ENCODE data around the gene DIPK1B.
"Not testable (repeated sequence)": the region's sequence is repeated elsewhere in the genome, so short reads cannot be mapped to it uniquely, and the experiment has no call there.

The DIPK1B gene

GRCh38 chr9:136698635-136699246 lies 13.6 kb upstream of the DIPK1B start:
- no peak for DNase-seq (ENCODE audit: low read depth in 4 of 4, low spot score in 1 of 4)

- no peak for DNase-seq (ENCODE audit: low read depth in 4 of 4, low spot score in 1 of 4)
Observed at GRCh38 chr9:136700304-136700703, 12.1 kb upstream of the DIPK1B start.

GRCh38 chr9:136700959-136701667 lies 11.3 kb upstream of the DIPK1B start:
- DNase-seq (ENCODE audit: low read depth in 4 of 4, low spot score in 1 of 4) = peak; percentile 44 to 76 (median 62)

GRCh38 chr9:136701668-136702053 lies 10.7 kb upstream of the DIPK1B start:
- DNase-seq (ENCODE audit: low read depth in 4 of 4, low spot score in 1 of 4) = no peak

GRCh38 chr9:136703276-136703860 lies 9.0 kb upstream of the DIPK1B start:
- no peak for DNase-seq (ENCODE audit: low read depth in 4 of 4, low spot score in 1 of 4)

- not testable (repeated sequence) for DNase-seq (ENCODE audit: low read depth in 4 of 4, low spot score in 1 of 4)
Observed at GRCh38 chr9:136704741-136705140, 7.6 kb upstream of the DIPK1B start.

- no peak for DNase-seq (ENCODE audit: low read depth in 4 of 4, low spot score in 1 of 4)
Observed at GRCh38 chr9:136705564-136705963, 6.8 kb upstream of the DIPK1B start.

- no peak for DNase-seq (ENCODE audit: low read depth in 4 of 4, low spot score in 1 of 4)
Observed at GRCh38 chr9:136707011-136707410, 5.4 kb upstream of the DIPK1B start.

- DNase-seq (ENCODE audit: low read depth in 4 of 4, low spot score in 1 of 4) = no peak
Observed at GRCh38 chr9:136707849-136708517, 4.4 kb upstream of the DIPK1B start.

- no peak for DNase-seq (ENCODE audit: low read depth in 4 of 4, low spot score in 1 of 4)
Observed at GRCh38 chr9:136709454-136710109, 2.8 kb upstream of the DIPK1B start.

- DNase-seq (ENCODE audit: low read depth in 4 of 4, low spot score in 1 of 4) = no peak
Observed at GRCh38 chr9:136710543-136710942, 1.8 kb upstream of the DIPK1B start.

GRCh38 chr9:136711219-136711648 lies 1.1 kb upstream of the DIPK1B start:
- not testable (repeated sequence) for DNase-seq (ENCODE audit: low read depth in 4 of 4, low spot score in 1 of 4)

- DNase-seq (ENCODE audit: low read depth in 4 of 4, low spot score in 1 of 4) = no peak
Observed at GRCh38 chr9:136712690-136713544, 545 bp downstream of the DIPK1B start.

- DNase-seq (ENCODE audit: low read depth in 4 of 4, low spot score in 1 of 4) = no peak
Observed at GRCh38 chr9:136713550-136713949, 1.2 kb downstream of the DIPK1B start.

- DNase-seq (ENCODE audit: low read depth in 4 of 4, low spot score in 1 of 4) = no peak
Observed at GRCh38 chr9:136714096-136714892, 1.9 kb downstream of the DIPK1B start.

- DNase-seq (ENCODE audit: low read depth in 4 of 4, low spot score in 1 of 4) = no peak
Observed at GRCh38 chr9:136714893-136715274, 2.5 kb downstream of the DIPK1B start.

- DNase-seq (ENCODE audit: low read depth in 4 of 4, low spot score in 1 of 4) = no peak
Observed at GRCh38 chr9:136717399-136717798, 5.0 kb downstream of the DIPK1B start.

- no peak for DNase-seq (ENCODE audit: low read depth in 4 of 4, low spot score in 1 of 4)
Observed at GRCh38 chr9:136718345-136719194, 6.2 kb downstream of the DIPK1B start.
